ENCODE data around the gene PAX2. TPM values are rescaled to one million over a fixed set of nuclear protein-coding genes. Genes with fewer than 3 reads are reported as not detected.

Gene PAX2
- total RNA-seq, 4 donors from 2014 or later, result not detected

GRCh38 chr10:100824886-100825285 lies 79.5 kb downstream of the PAX2 start:
- intact Hi-C loops (cut with DNase I), result no loop called here
- no peak for TF ChIP-seq POLR2A (IDR thresholded peaks at IDR 0.05)
- TF ChIP-seq CTCF (IDR thresholded peaks at IDR 0.05), result no peak
- Histone ChIP-seq H3K27ac (no peak overlapping the region), H3K9me3 (no peaks in the 10 kb centered on the region), H3K4me3 (no peak overlapping the region), H3K36me3 (no peaks in the 10 kb centered on the region), H3K27me3 (peaks cover 25 to 100% (median 37%) of the 10 kb centered on the region in 4 donors), H3K4me1 (peaks cover 24 to 40% (median 31%) of the 10 kb centered on the region in 3 donors)
- DNase-seq, result no peak
- WGBS, 2 donors, result 20 to 54% methylated on average over 1 to 2 of the region's 3 CpGs

DNA sequence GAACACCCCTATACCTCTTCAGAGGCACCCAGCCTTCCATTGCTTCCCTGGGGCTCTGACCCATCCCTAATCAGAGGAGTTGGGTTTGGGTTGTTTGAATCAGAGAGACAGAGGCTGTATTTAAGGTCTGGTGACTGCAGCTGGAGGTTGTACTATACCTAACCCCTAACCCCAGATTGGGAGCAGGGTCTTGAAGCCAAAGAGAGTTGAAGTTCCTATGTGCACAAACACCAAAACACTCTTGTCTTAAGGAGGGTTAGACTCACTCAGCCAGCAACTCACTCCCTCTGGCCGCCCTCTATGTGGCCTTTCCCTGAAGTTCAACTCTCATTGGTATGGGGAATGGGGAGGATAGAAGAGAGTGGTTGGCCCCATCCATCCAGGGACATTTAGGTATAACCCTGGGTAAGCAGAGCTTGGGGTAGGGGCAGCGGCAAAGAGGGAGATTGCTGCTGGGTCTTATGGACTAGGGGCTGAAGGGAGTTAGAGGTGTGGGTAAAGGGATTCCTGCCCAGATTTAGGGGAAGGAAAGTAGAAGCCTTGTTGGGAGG lies 80.0 kb downstream of the PAX2 start:
- 13 to 17% methylated on average over 2 of the region's 2 CpGs for WGBS, 2 donors

GRCh38 chr10:100826031-100826651 lies 80.8 kb downstream of the PAX2 start:
- H3K9me3 ChIP-seq, result no peaks in the 10 kb centered on the region
- intact Hi-C loops (cut with DNase I), result no loop called here
- H3K4me3 ChIP-seq, result peak overlapping the region in 2 of 4 donors; percentile 44 to 56
- 4 to 9% methylated on average over 8 to 22 of the region's 27 CpGs for WGBS, 2 donors
- no peak for DNase-seq
- H3K36me3 ChIP-seq, result no peaks in the 10 kb centered on the region
- H3K4me1 ChIP-seq, result peaks cover 24 to 46% (median 31%) of the 10 kb centered on the region in 3 donors
- H3K27me3 ChIP-seq, result peaks cover 27 to 100% (median 47%) of the 10 kb centered on the region in 4 donors
- TF ChIP-seq CTCF (IDR thresholded peaks at IDR 0.05) (no peak), POLR2A (IDR thresholded peaks at IDR 0.05) (no peak)
- no peak overlapping the region for H3K27ac ChIP-seq

More for the DNA sequence above, 80.0 kb downstream of the PAX2 start:
- H3K4me1 ChIP-seq, result peaks cover 24 to 45% (median 31%) of the 10 kb centered on the region in 3 donors
- H3K27ac ChIP-seq, result no peak overlapping the region
- intact Hi-C loops (cut with DNase I), result no loop called here
- H3K36me3 ChIP-seq, result no peaks in the 10 kb centered on the region
- H3K4me3 ChIP-seq, result no peak overlapping the region
- no peak for DNase-seq
- H3K27me3 ChIP-seq, result peaks cover 27 to 100% (median 41%) of the 10 kb centered on the region in 4 donors
- TF ChIP-seq CTCF (IDR thresholded peaks at IDR 0.05) (no peak), POLR2A (IDR thresholded peaks at IDR 0.05) (no peak)
- H3K9me3 ChIP-seq, result no peaks in the 10 kb centered on the region

DNA sequence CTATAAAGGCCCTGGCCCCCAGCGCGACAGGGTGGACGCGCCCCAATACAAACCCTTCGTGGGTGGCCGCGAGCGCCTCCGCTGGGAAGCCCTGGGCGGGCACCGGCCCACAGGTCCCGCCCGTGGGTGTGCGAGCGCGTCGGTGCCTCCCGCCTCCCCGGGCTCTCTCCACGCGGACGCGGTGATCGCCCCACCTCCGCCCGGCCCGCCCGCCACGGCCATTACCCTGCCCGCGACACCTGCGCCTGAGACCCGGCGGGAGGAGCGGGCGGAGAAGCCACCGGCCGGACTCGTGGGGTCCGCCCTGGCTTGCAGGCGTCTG lies 81.2 kb downstream of the PAX2 start:
- Histone ChIP-seq H3K4me3 (peak overlapping the region in 3 of 4 donors; percentile 17 to 56 (median 44)), H3K4me1 (peaks cover 24 to 46% (median 31%) of the 10 kb centered on the region in 3 donors), H3K36me3 (no peaks in the 10 kb centered on the region), H3K27ac (no peak overlapping the region), H3K27me3 (peaks cover 27 to 100% (median 47%) of the 10 kb centered on the region in 4 donors), H3K9me3 (no peaks in the 10 kb centered on the region)
- WGBS, 2 donors, result no CpG with 5 or more reads among the region's 41 CpGs
- no peak for DNase-seq
- TF ChIP-seq POLR2A (IDR thresholded peaks at IDR 0.05), result no peak
- no peak for TF ChIP-seq CTCF (IDR thresholded peaks at IDR 0.05)
- intact Hi-C loops (cut with DNase I), result no loop called here

DNA sequence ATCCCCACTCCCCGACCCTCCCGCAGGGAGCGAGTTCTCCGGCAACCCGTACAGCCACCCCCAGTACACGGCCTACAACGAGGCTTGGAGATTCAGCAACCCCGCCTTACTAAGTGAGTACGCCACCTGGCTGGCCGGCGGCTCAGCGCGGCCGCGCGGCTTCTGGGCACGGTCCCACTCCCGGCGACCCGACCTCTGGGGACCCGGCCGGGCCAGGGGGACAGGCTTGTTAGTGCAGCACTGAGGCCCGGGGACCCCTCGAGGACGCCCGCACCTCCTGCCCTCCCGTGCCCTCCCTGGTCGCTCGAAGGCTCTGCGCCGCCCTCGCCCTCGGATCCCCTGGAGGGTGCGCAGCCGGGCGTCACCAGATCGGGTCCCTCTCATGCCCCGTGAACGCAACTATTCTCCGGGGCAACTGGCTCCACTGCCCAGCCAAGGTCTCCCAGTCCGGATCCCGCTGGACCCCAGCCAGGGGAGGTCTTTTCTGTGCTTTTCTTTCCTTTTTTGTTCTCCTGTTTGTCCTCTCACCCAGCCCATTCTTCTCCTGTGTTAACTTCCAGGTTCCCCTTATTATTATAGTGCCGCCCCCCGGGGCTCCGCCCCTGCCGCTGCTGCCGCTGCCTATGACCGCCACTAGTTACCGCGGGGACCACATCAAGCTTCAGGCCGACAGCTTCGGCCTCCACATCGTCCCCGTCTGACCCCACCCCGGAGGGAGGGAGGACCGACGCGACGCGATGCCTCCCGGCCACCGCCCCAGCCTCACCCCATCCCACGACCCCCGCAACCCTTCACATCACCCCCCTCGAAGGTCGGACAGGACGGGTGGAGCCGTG lies 81.8 kb downstream of the PAX2 start:
- H3K36me3 ChIP-seq, result no peaks in the 10 kb centered on the region
- no peak for DNase-seq
- H3K4me1 ChIP-seq, result peaks cover 24 to 46% (median 31%) of the 10 kb centered on the region in 3 donors
- H3K9me3 ChIP-seq, result no peaks in the 10 kb centered on the region
- peak overlapping the region; percentile 3 to 56 (median 30) for H3K4me3 ChIP-seq
- TF ChIP-seq CTCF (IDR thresholded peaks at IDR 0.05) (peak in 3 of 6 experiments; percentile 7 to 25 (median 10)), POLR2A (IDR thresholded peaks at IDR 0.05) (no peak)
- peaks cover 27 to 100% (median 49%) of the 10 kb centered on the region in 4 donors for H3K27me3 ChIP-seq
- intact Hi-C loops (cut with DNase I), result no loop called here
- H3K27ac ChIP-seq, result no peak overlapping the region
- WGBS, 2 donors, result 2 to 3% methylated on average over 8 to 19 of the region's 68 CpGs

All from esophagus squamous epithelium (tissue), 5 donors.